Raji (cell line): Measurements from ENCODE around the gene PTPRM.

ENCODE experiments used
- POLR2A ChIP-seq: IDR thresholded peaks from 2 replicates; pipeline ENCODE4 v1.6.1; 2011; ENCODE audit warnings: low read depth, low read length, control low read depth; ENCODE audit not compliant: insufficient read depth

PTPRM gene

GRCh38 chr18:7579918-7580542, 12.9 kb downstream of the PTPRM start:
- no peak for TF ChIP-seq POLR2A

GRCh38 chr18:7584646-7585275, 17.6 kb downstream of the PTPRM start:
- TF ChIP-seq POLR2A: no peak

- no peak for TF ChIP-seq POLR2A
Observed at GRCh38 chr18:7585276-7585670, 18.2 kb downstream of the PTPRM start.

DNA sequence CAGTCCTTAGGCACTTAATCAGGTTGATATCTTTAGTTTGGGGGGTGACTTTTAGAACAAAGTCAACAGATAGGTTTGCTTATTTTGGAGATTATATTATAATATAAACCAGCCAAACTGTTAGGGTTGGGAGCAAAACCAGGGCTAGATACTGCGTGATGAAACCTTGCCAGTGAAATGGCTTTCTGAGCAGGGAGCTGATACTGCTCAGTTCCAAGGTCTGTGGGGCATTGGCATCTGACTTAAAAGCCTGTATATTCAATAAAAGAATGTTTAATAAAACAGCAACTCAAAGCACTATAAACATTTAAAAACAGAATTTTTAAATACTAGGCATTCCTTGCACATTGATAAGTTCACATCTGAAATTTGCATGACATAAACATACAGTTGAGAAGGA, 19.3 kb downstream of the PTPRM start:
- no peak for TF ChIP-seq POLR2A

DNA sequence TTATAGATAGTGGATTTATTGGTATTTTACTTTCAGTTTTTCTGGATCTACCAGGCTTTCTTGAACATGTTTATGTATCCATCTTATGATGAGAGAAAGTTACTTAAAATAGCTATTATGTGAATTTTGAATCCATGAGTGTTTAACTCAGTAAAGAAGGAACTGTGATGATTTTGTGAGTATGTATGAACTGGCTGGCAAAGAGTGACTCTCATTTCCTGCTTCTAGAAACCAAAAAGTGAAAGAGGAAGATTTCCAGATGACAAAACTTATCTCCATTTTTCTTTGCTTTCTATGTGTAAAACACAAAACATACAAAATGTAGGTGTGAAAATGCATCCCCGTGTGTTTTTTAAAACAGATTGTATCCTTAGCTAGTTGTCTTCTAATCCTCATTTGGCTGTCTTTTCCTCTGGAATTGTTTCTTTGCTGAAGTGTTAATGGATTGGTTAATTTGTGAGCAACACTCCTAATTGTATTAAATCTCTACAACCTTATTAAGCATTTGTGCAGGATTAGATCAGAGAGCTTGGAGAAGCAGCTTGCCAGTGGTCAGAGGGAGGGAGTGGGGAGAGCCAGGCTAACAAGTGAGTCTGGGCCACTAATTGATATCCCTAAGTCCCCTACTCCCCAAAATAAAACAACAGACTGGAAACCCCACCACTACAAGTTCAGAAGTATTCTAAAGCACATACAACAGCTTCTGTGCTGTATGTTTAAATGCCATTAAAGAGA, 23.9 kb downstream of the PTPRM start:
- no peak for TF ChIP-seq POLR2A

DNA sequence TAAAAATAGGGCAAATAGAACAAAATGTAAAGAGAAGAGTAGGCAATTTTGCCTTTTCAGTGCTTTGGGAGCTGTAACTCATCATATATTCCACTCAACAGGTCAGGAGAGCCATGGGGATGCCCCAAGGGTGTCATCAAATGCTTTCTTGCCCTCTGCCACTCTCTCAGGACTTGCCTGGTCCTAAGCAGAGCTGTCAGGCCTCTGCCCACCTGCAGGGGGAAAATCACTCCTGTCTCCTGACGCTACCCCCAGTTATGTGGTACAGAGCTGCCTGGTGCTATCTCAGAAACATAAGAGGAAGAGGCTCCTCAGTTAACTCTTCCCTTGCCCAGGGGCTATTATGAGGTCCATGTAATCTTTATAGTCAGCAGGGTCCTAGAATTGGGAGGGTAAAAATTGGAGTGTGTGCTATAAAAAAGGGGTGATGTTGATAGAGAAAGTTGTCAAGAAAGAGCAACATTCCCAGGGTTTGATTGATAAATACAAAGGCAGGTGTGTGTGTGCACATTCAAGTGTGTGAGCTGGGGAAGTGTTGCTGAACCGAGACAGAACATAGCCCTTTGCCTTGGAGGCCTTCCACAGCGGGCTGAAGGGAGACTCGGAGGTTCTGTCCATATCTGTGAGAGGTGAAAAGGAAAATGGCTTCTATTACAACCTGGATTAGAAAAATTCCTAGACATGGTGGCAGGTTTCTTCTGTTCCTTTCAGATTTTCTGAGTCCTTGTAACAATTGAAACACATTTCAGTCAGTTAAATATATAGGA, 25.4 kb downstream of the PTPRM start:
- TF ChIP-seq POLR2A: no peak

- no peak for TF ChIP-seq POLR2A
Observed at GRCh38 chr18:7593218-7593819, 26.2 kb downstream of the PTPRM start.

- no peak for TF ChIP-seq POLR2A
Observed at GRCh38 chr18:7596147-7596546, 29.0 kb downstream of the PTPRM start.

GRCh38 chr18:7597500-7597899, 30.4 kb downstream of the PTPRM start:
- TF ChIP-seq POLR2A: no peak

DNA sequence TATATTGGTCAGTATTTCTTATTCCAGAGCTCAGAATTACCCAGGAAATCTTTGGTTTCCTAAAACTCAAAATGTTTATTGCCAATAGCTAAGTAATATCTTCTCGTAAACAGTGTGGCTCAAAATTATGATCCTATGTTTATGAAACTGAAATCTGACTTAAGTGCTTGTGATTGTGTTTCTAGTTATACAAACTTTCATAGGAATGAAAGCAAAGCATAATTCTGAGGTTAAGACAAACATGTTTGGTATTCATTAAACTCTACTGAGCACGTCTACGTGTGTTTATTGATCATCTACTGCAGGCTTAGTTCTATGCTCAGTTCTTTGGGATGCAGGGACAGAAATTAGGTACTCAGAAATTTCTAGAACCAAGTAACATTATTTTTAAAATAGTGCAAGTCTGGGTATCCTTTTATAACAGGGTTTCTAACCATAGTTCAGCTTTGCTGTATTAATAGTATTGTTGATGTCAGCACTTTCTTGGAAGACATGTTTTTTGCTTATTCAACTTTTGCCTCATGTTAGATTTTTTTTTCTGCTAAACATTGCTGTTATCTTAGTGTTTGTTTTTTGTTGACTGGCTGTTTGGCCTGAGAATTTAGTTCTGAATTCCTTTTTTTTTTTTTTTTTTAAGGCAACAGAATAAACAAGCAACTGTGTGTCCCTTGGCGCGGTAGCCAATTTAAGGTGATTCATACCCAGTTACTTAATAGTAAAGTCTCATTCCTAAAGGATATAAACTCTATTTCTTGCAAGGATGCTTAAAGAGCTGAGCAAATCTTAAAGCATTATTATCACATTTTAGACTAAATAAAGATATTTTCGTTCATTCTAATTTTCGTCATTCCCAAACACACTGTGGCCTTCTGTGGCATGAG, 31.3 kb downstream of the PTPRM start:
- TF ChIP-seq POLR2A: no peak

DNA sequence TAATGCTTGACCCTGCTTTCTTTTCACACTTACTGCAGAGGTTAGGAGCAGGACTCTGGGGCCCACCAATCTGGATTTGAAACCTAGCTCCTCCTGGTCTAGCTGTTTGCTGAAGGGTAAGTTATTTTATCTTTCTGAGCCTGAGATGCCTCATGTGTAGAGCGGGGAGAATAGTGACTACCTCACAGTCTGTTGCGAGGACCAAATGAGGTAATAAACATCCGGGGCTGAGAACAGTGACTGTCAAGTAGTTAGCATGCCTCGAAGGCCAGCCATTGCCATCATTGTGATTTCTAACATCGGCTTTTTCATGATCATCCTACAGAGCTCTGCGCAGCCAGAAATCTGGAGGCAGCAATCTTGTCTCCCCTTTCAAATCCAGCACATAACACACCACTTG, 32.9 kb downstream of the PTPRM start:
- TF ChIP-seq POLR2A: no peak

DNA sequence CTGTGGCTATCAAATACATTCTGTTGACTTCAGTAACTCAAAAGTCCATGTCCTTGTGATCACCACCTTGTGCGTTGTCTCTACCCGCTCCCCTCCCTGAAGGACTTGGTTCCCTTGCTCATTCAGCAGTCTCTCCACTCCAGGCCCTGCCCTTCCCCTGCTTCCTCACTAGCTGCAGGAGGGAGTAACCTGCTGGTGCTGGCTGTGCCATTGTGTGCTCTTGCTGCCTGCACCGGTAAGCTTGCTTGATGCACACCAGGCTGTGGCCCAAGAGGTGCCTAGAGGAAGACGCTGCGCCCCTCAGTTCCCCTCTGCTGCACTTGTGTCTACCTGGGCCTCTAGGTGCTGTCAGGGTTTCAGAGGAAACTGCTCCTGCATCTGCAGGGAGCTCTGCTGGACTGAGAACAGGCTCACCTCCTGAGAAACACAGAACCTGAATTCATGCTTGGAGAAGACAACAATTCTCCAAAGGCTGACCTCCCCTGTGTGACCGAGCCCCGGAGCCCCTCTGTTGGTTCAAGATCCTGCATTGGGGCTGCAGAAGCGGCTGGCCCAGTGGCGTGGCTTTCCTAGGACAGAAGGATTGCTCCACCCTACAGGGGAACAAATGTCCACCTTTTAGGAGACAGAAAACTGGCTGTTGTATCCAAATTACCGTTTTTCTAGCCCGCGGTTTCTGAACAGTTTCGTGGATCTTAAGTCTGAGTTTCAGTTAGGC, 33.6 kb downstream of the PTPRM start:
- TF ChIP-seq POLR2A: no peak

DNA sequence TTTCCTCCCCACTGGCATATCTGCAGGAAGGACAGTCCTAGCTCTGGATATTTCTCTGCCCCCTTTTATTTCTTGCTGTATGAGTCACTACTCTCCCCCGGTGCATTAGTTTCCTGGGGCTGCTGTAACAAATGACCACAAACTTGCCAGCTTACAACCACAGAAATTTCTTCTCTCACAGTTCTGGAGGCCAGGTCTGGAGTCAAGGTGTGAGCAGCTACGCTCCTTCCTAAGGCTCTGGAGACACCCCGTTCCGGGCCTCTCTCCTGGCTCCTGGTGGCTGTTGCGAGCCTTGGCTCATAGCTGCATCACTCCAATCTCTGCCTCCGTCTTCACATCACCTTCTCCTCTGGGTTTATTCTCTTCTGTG, 34.1 kb downstream of the PTPRM start:
- TF ChIP-seq POLR2A: no peak

GRCh38 chr18:7601936-7602335, 34.8 kb downstream of the PTPRM start:
- TF ChIP-seq POLR2A: no peak
